Measurements from ENCODE around the gene DCLK1.

- TF ChIP-seq CTCF (IDR thresholded peaks at IDR 0.05) (no peak), EP300 (IDR thresholded peaks at IDR 0.05) (no peak), POLR2A (IDR thresholded peaks at IDR 0.05) (no peak)
These were observed 42.7 kb downstream of the DCLK1 start for GRCh38 chr13:36088463-36088862.
